GM18907 (cell line): ENCODE measurements around the gene CTNNA3.
A peak's percentile ranks its signal among the peaks of the same experiment; 100 is the strongest.

ENCODE experiments used
- ATAC-seq: cut with Tn5 transposase; IDR thresholded peaks from one replicate; pipeline ENCODE4 v1.9.1; 2021; ENCODE audit warnings: mild to moderate bottlenecking, moderate library complexity; ENCODE audit not compliant: unreplicated experiment

Gene CTNNA3

GRCh38 chr10:65931291-65932070, 1764.5 kb downstream of the CTNNA3 start:
- no peak for ATAC-seq

GRCh38 chr10:65911151-65911835, 1784.7 kb downstream of the CTNNA3 start:
- ATAC-seq: no peak

GRCh38 chr10:65910209-65910608, 1785.8 kb downstream of the CTNNA3 start:
- ATAC-seq: no peak

GRCh38 chr10:65907199-65907712, 1788.7 kb downstream of the CTNNA3 start:
- ATAC-seq: no peak

- no peak for ATAC-seq
Measured at GRCh38 chr10:65903620-65904019, 1792.4 kb downstream of the CTNNA3 start.

GRCh38 chr10:65900271-65900670, 1795.7 kb downstream of the CTNNA3 start:
- ATAC-seq: no peak

- no peak for ATAC-seq
Measured at GRCh38 chr10:65898055-65898454, 1797.9 kb downstream of the CTNNA3 start.

GRCh38 chr10:65894961-65895360, 1801.0 kb downstream of the CTNNA3 start:
- ATAC-seq: no peak

- ATAC-seq: no peak
Measured at GRCh38 chr10:65894379-65894778, 1801.6 kb downstream of the CTNNA3 start.

- ATAC-seq: no peak
Measured at GRCh38 chr10:65893676-65894075, 1802.3 kb downstream of the CTNNA3 start.

- no peak for ATAC-seq
Measured at GRCh38 chr10:65892284-65892683, 1803.7 kb downstream of the CTNNA3 start.

- peak; percentile 72 for ATAC-seq
Measured at GRCh38 chr10:65891073-65891981, 1804.7 kb downstream of the CTNNA3 start.

GRCh38 chr10:65864529-65864928, 1831.5 kb downstream of the CTNNA3 start:
- no peak for ATAC-seq

GRCh38 chr10:65864036-65864435, 1832.0 kb downstream of the CTNNA3 start:
- no peak for ATAC-seq
